CD14-positive monocyte (primary cell): ENCODE measurements around the gene PTGDR. TPM values are rescaled to one million over a fixed set of nuclear protein-coding genes. Genes with fewer than 3 reads are reported as not detected.

Experiments used
- DNase-seq, 3 donors: peaks; one replicate each; pipeline ENCODE4 v3.0.0-alpha.2; 2011 to 2022
- H2AFZ ChIP-seq: 2 replicates; pipeline ENCODE4 v1.6.0; 2012; ENCODE audit warnings: mild to moderate bottlenecking, low read depth, low read length, inconsistent platforms; ENCODE audit not compliant: insufficient read depth, poor library complexity, severe bottlenecking
- H3K27ac ChIP-seq, 2 donors: 1 replicate in 1 of 2; 2 replicates in 1 of 2; pipeline ENCODE4 v1.5.1; 2012 to 2013; ENCODE audit warnings: low read length in 2 of 2, control low read depth in 1 of 2, inconsistent platforms in 1 of 2, low read depth in 1 of 2, mild to moderate bottlenecking in 1 of 2
- H3K27me3 ChIP-seq, 2 donors: one replicate each; pipeline versions ENCODE4 v1.6.0 to v1.6.1; 2011 to 2013; ENCODE audit warnings: low read length in 2 of 2; ENCODE audit not compliant: control insufficient read depth in 2 of 2, insufficient read depth in 2 of 2
- H3K36me3 ChIP-seq, 2 donors: replicated peaks in 1 of 2; 1 replicate in 1 of 2; 2 replicates in 1 of 2; pipeline versions ENCODE4 v1.5.1 to v1.6.1; 2012 to 2013; ENCODE audit warnings: low read length in 2 of 2, control low read depth in 1 of 2, inconsistent platforms in 1 of 2, mild to moderate bottlenecking in 1 of 2; ENCODE audit not compliant: insufficient read depth in 2 of 2, control insufficient read depth in 1 of 2
- H3K4me1 ChIP-seq, 2 donors: 1 replicate in 1 of 2; 2 replicates in 1 of 2; pipeline versions ENCODE4 v1.5.1 to v1.6.1; 2012 to 2013; ENCODE audit warnings: low read length in 2 of 2, control low read depth in 1 of 2, inconsistent platforms in 1 of 2, mild to moderate bottlenecking in 1 of 2, moderate library complexity in 1 of 2; ENCODE audit not compliant: insufficient read depth in 2 of 2, control insufficient read depth in 1 of 2
- H3K4me2 ChIP-seq: replicated peaks from 2 replicates; pipeline ENCODE3; 2012; ENCODE audit warnings: low read length, moderate library complexity, mild to moderate bottlenecking; ENCODE audit not compliant: poor library complexity, severe bottlenecking; ENCODE audit errors: extremely low read depth
- H3K4me3 ChIP-seq, 3 experiments: fragments of 200-600 bp in 1 of 3; sonication (generic) in 1 of 3; replicated peaks in 1 of 3; 1 replicate in 2 of 3; 2 replicates in 1 of 3; pipeline ENCODE4 v1.5.1; 2011 to 2013; ENCODE audit warnings: low read length in 3 of 3, mild to moderate bottlenecking in 3 of 3, control low read depth in 2 of 3, low read depth in 2 of 3, inconsistent platforms in 1 of 3, moderate library complexity in 1 of 3
- H3K79me2 ChIP-seq: 2 replicates; pipeline ENCODE4 v1.6.0; 2012; ENCODE audit warnings: mild to moderate bottlenecking, control low read depth, inconsistent platforms, low read length, moderate library complexity; ENCODE audit not compliant: insufficient read depth
- H3K9ac ChIP-seq: 2 replicates; pipeline ENCODE4 v1.6.0; 2017; ENCODE audit warnings: low read length, mild to moderate bottlenecking; ENCODE audit not compliant: insufficient read depth, poor library complexity, severe bottlenecking
- H3K9me3 ChIP-seq, 2 donors: replicated peaks in 1 of 2; 1 replicate in 1 of 2; 2 replicates in 1 of 2; pipeline versions ENCODE4 v1.5.1 to v1.6.1; 2012 to 2013; ENCODE audit warnings: low read length in 2 of 2, control low read depth in 1 of 2; ENCODE audit not compliant: control insufficient read depth in 1 of 2, insufficient read depth in 1 of 2
- H4K20me1 ChIP-seq: 2 replicates; pipeline ENCODE4 v1.6.0; 2012; ENCODE audit warnings: mild to moderate bottlenecking, low read length, control low read depth, moderate library complexity; ENCODE audit not compliant: insufficient read depth
- H3K27ac Mint-ChIP-seq, 7 donors: one replicate each; pipeline ENCODE4 v1.8.0; 2020; ENCODE audit warnings: mild to moderate bottlenecking in 7 of 7, mixed read lengths in 7 of 7, moderate library complexity in 6 of 7, inconsistent platforms in 2 of 7
- H3K27me3 Mint-ChIP-seq, 3 donors: one replicate each; pipeline ENCODE4 v1.8.0; 2021 to 2022; ENCODE audit warnings: low read depth in 3 of 3, mild to moderate bottlenecking in 3 of 3, mixed read lengths in 3 of 3, moderate library complexity in 3 of 3, inconsistent platforms in 1 of 3
- H3K36me3 Mint-ChIP-seq, 2 donors: one replicate each; pipeline ENCODE4 v1.8.0; 2020; ENCODE audit warnings: mixed read lengths in 2 of 2, inconsistent platforms in 1 of 2, mild to moderate bottlenecking in 1 of 2
- H3K4me1 Mint-ChIP-seq: one replicate; pipeline ENCODE4 v1.8.0; 2020; ENCODE audit warnings: mild to moderate bottlenecking, mixed read lengths
- H3K4me3 Mint-ChIP-seq, 2 donors: one replicate each; pipeline ENCODE4 v1.8.0; 2020; ENCODE audit warnings: mild to moderate bottlenecking in 2 of 2, mixed read lengths in 2 of 2, moderate library complexity in 1 of 2
- H3K9me3 Mint-ChIP-seq, 7 donors: one replicate each; pipeline ENCODE4 v1.8.0; 2020 to 2022; ENCODE audit warnings: mixed read lengths in 7 of 7, mild to moderate bottlenecking in 6 of 7, moderate library complexity in 6 of 7, inconsistent platforms in 2 of 7
- WGBS: methylation state at CpG from one replicate; pipeline ENCODE4 v1.1.5; 2013; ENCODE audit warnings: missing lambda C conversion rate; ENCODE audit not compliant: insufficient coverage; 5-methylcytosine and 5-hydroxymethylcytosine counted together
- intact Hi-C, 2 donors: fragments of 100-400 bp; cut with micrococcal nuclease; formaldehyde crosslinking; loops; one replicate each; pipeline versions ENCODE4 v1.15.0 to v1.15.1; 2023
- polyA plus RNA-seq, 3 donors: library from polyadenylated mRNA; depleted of rRNA in 1 of 3; unstranded in 2 of 3; stranded (reverse) in 1 of 3; fragments of 300-500 nt in 2 of 3; fragments of >200 nt in 1 of 3; fragmentation: Illumina TruSeq in 2 of 3; gene quantifications; 1 replicate in 2 of 3; 2 replicates in 1 of 3; pipeline ENCODE4 v1.2.3, GENCODE V29; 2012 to 2021
- TF ChIP-seq, protein P1 (sequence below): fragments of 200-600 bp; IDR thresholded peaks from one replicate; pipeline ENCODE4 v1.8.0; 2022; ENCODE audit warnings: antibody characterized with exemption, mild to moderate bottlenecking

The PTGDR gene
- polyA plus RNA-seq, 3 donors, result not detected

- no peak overlapping the region for H3K27ac ChIP-seq
- H3K27ac Mint-ChIP-seq, result no peak overlapping the region
- intact Hi-C loops, result no loop called here
Observed at GRCh38 chr14:52244328-52244727, 23.2 kb upstream of the PTGDR start.

GRCh38 chr14:52244997-52245396 lies 22.5 kb upstream of the PTGDR start:
- no peaks in the 10 kb centered on the region for H3K9me3 ChIP-seq
- H3K36me3 ChIP-seq, result no peaks in the 10 kb centered on the region
- no peak for DNase-seq
- H3K4me1 ChIP-seq, result no peaks in the 10 kb centered on the region
- H3K79me2 ChIP-seq, result no peaks in the 10 kb centered on the region
- 95% methylated on average over 2 of the region's 3 CpGs for WGBS
- no peak overlapping the region for H2AFZ ChIP-seq
- H3K27me3 ChIP-seq, result no peaks in the 10 kb centered on the region
- H3K27ac ChIP-seq, result no peak overlapping the region
- TF ChIP-seq, protein P1, sequence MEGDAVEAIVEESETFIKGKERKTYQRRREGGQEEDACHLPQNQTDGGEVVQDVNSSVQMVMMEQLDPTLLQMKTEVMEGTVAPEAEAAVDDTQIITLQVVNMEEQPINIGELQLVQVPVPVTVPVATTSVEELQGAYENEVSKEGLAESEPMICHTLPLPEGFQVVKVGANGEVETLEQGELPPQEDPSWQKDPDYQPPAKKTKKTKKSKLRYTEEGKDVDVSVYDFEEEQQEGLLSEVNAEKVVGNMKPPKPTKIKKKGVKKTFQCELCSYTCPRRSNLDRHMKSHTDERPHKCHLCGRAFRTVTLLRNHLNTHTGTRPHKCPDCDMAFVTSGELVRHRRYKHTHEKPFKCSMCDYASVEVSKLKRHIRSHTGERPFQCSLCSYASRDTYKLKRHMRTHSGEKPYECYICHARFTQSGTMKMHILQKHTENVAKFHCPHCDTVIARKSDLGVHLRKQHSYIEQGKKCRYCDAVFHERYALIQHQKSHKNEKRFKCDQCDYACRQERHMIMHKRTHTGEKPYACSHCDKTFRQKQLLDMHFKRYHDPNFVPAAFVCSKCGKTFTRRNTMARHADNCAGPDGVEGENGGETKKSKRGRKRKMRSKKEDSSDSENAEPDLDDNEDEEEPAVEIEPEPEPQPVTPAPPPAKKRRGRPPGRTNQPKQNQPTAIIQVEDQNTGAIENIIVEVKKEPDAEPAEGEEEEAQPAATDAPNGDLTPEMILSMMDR, result no peak
- peaks cover 0 to 7% (median 6%) of the 10 kb centered on the region in 3 donors for H3K27me3 Mint-ChIP-seq
- H3K4me3 Mint-ChIP-seq, result no peak overlapping the region
- H4K20me1 ChIP-seq, result no peaks in the 10 kb centered on the region
- H3K4me1 Mint-ChIP-seq, result peaks cover 6% of the 10 kb centered on the region
- H3K4me3 ChIP-seq, result no peak overlapping the region
- H3K9ac ChIP-seq, result no peak overlapping the region
- no peak overlapping the region for H3K27ac Mint-ChIP-seq
- no peak overlapping the region for H3K4me2 ChIP-seq
- intact Hi-C loops, result no loop called here
- H3K36me3 Mint-ChIP-seq, result no peaks in the 10 kb centered on the region
- peaks cover 0 to 5% (median 1%) of the 10 kb centered on the region in 7 donors for H3K9me3 Mint-ChIP-seq

More at GRCh38 chr14:52244328-52244727, 23.2 kb upstream of the PTGDR start:
- TF ChIP-seq, protein P1, result no peak
- no peaks in the 10 kb centered on the region for H3K4me1 ChIP-seq
- H3K36me3 ChIP-seq, result no peaks in the 10 kb centered on the region
- Mint-ChIP-seq H3K4me1 (peaks cover 6% of the 10 kb centered on the region), H3K4me3 (no peak overlapping the region), H3K36me3 (no peaks in the 10 kb centered on the region), H3K9me3 (peaks cover 0 to 5% (median 1%) of the 10 kb centered on the region in 7 donors), H3K27me3 (peaks cover 0 to 7% (median 6%) of the 10 kb centered on the region in 3 donors)
- no peaks in the 10 kb centered on the region for H3K79me2 ChIP-seq
- 95% methylated on average over 2 of the region's 2 CpGs for WGBS
- H3K4me2 ChIP-seq, result no peak overlapping the region
- H3K9ac ChIP-seq, result no peak overlapping the region
- DNase-seq, result no peak
- H2AFZ ChIP-seq, result no peak overlapping the region
- H4K20me1 ChIP-seq, result no peaks in the 10 kb centered on the region
- no peak overlapping the region for H3K4me3 ChIP-seq
- no peaks in the 10 kb centered on the region for H3K9me3 ChIP-seq
- no peaks in the 10 kb centered on the region for H3K27me3 ChIP-seq
